ENCODE results near the gene MBD3.

The MBD3 gene

DNA sequence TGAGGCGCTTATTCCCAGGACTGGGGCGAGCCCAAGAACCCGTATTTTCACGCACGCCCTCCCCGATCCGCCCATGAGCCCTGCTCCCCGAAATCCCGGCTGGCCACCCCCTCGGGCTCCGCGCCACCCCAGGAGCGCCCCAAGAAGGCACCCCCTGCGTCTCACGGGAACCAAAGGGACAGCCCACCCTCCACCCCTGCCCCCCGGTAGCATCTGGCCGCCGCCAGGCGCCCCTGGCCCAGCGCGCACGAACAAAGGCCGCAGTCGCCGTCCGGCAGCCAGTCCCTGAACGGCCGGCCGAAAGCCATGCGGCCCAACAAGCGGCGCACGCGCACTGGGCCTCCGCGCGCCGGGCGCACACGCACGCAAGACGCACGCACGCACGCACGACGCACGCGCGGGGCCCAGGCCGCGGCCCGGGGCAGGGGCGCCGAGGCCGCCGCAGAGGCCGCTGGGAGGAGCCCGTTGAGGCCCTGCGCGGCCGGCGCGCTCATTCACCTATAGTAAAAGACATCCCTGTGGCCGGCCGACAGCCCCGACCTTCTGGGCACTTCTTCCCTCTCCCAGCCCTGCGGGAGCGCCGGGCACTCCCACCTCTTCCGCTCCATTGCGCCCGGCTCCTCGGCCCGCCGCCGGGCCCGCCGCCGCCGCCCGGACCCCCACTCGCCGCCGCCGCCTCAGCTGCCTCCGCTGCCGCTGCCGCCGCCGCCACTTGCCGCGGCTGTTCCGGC is 476 bp downstream of the MBD3 start:
- peak; percentile 64 to 75 for DNase-seq

DNA sequence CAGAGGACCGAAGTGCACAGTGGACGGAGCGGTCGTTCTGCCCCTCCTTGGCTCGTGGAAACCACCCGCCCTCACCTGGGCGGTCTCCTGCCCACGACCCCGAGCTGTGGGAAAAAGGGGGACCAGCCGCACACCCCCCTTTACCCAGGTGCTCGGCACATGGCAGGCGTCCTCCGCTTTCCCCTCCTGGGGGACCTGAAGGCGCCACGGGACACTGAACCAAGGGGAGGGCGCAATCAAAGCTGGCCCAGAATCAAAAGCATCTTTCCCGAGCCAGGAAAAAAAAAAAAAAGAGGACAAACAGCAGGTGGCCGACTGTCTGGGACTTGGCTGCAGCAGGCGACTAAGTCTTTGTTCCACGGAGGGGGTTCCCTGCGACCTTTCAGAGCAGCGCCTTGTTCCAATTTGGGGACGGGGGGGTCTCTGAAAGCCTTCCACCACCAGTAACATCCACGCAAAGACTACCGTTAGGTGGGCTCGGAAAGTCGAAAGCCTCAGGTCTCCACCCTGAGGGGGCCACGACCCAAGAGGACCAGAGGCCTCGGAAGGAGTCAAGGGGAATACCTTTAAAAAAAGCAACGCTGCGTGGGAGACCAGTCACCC is 1.1 kb downstream of the MBD3 start:
- no peak for DNase-seq

DNA sequence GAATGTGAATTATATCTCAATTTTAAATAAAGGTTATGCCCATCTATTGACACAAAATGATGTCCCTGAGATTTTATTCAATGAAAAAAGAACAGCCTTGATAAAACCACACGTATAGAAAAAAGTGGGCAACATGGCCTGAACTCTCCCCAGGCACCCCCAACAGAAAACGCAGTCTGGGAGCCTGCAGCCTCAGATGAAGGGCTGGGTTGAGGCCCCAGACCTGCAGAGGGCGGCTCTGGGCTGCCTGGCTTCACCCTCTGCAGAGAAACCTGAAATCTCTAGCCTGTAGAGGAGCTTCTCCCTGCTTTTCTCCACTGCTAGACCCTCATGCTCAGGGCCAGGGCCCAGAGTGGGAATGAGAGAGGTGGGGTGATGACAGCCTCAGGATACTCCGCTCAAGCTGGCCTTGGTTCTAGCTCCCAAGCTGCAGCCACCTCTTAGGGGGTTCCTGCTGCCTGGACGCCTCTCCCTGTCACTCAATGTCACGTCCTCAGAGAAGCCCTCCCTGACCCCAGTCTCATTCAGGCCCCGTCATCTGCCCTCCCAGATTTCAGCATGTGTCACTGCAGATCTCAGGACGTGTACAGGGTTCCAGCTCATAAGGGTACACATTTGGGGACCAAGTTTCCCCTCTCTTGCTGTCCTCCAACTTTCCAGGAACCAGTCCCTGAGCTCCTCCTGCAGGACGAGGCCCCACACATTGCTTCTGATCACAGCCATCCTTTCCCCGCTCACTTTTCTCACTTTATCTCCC is 1.8 kb downstream of the MBD3 start:
- no peak for DNase-seq

DNA sequence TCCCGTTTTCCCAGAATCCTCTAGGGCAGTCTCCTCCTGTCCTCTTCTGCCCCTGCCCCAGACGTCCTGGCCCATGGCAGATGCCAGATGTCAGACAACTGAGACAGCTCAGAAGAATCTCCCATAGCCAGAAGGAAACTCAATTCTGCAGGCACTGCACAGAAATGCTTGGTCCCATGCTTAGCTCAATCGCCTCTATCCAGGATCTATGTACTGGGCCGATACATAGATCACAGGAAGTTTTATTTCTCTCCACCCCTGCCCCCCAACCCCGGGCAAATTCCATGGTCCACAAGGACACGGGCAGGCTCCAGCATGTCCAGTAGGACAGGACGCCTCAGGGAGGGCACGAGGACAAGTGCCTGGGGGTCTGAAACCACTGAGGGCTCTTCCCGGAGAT is 4.8 kb downstream of the MBD3 start:
- DNase-seq = no peak

DNA sequence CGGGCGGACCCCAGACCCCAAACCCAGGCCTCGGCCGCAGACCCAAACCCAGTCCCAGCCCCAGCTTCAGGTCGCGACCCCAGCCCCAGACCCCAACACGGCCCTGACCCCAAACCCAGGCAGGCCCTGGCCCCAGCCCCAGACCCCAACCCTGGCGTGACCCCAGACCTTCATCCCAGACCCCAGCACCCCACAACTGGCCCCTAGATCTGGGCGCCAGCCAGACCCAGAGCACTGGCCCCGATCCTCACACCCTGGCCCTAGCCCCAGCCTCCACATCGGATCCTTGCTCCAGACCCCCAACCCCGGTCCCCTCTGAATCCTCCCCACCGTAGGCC is 7.5 kb downstream of the MBD3 start:
- DNase-seq = no peak

DNA sequence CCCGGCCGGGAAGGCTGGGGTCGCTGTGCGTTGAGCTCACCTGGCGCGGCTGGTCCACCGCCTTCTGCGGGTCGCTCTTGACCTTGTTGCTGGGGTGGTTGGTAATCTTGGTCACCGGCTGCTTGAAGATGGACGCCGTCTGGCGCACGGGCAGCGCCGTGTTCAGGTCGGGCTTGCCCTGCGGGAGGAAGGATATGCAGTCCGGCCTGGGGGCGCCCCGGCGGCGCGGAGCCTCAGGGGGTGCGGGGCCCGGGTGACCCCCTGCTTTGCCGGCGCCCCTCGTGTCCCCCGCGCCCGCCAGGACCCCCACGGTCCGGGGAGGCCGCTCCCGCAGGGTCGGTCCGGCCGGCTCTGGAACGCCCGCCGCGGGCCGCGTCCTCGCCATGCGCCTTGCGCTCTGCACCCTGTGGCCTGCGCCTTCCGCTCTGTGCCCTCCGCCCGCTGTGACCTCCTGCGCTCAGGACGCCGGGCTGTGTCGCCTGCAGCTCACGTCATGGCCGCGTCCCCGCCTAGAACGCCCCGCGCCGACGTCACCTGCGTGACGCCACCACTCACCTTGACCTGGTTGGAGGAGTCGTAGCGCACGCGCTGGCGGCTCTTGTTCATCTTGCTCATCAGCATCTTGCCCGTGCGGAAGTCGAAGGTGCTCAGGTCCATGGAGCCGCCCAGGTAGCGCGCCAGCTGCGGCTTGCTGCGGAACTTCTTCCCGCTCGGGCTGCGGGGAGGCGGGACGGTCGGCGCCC is 8.0 kb downstream of the MBD3 start:
- DNase-seq = no peak

DNA sequence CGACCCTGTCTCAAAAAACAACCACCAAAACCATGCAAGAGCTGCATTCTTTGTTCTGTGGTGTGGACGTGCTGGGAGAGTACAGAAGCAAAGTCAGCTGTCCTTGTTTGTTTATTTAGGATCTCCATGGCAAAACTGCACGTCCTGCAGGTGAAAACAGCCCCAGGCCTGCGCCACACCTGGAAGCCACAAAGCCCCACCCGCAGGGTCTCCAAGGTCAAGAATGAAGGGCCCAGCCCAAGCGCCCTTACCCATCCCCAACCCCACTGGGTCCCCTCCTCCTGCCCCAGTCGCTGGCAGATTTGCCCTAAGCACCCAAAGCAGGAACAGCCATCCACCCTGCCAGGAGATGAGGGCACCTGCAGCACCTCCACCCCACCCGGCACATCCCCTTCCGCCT is 10.5 kb downstream of the MBD3 start:
- DNase-seq = no peak

DNA sequence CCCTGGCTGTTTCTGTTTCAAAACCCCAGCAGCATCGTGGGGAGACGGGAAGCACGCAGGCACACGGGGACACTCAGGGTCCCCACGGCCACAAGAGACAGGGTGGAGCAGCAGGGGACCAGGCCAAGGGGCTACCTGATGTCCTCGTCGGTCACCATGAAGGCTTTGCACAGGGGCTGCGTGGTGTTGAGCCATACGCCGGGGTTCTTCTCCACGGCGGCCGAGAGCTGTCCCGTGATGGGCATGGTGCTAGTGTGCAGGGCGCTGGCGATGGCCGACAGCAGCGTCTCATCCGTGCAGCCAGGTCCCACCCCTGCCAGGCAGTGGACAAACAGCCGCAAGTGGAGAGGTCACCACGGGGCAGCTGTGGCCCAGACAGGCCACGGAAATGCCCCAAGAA is 11.7 kb downstream of the MBD3 start:
- DNase-seq = no peak

DNA sequence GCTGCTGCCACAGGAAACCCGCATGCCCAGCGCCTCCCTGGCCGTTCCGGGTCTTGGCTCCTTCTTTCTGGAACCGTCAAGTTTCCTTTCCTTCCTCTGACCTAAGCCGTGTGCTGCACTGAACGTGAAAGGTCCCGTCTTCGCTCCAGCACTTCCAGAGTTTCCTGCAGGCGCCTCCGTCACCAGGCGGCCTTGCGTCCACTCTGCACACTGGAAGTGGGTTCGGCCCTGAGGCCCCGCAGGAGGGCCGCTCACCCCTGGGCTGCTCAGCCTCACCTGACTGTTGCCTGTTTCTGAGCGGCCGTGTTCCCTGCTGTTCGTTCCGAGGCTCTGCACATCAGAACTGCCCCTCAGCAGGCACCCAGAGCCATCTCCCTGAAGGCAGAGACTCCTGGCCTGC is 12.3 kb downstream of the MBD3 start:
- no peak for DNase-seq

DNA sequence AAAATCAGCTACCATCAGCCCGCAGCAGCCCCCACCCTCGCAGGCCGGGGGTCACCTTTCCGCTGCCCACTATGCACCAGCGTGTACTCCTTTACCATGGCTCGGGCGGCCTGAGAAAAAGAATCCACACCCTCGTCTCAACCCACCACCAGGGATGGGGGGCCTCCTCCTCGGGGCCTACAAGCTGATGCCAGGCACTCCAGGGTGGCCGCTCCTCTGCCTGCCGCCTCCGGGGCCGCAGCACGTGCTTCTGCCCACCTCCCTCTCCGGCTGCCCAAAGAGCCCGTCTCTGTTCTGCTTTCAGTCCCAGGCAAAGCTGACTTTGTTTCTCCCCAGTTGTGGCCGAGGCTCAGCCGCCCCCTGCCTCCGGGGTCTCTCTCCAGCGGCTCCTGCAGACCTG is 13.4 kb downstream of the MBD3 start:
- DNase-seq = no peak

DNA sequence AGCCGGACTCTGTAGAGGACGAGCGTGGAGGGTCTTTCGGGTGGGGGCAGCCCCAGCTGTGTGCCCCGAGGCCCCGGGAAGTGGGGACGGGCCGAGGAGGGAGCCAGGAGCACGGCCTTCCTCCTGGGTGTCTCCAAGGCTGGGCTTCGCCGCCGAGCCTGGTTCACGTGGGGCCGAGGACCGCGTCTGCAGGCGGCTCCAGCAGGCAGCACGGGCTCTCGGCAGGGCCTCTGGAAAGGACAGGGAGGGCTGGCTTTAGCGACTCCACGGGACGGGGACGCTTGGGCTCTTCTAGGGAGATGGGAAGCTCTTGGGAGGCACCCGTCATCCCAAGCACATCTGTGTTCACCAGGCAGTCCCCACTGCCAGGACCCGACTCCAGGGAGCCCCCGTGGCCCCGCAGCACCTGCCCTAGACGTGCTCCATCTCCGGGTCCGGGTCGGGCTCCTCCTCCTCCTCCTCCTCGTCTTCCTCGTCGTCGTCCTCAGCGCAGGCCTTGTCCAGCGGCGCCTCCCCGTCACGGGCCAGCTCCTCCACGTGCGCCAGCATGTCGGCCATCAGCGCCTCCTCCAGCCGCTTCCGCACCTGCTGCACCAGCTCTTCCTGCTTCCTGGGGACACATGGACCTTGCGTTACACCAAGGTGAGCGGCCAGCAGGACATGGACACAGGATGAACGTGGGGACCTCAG is 14.6 kb downstream of the MBD3 start:
- no peak for DNase-seq

DNA sequence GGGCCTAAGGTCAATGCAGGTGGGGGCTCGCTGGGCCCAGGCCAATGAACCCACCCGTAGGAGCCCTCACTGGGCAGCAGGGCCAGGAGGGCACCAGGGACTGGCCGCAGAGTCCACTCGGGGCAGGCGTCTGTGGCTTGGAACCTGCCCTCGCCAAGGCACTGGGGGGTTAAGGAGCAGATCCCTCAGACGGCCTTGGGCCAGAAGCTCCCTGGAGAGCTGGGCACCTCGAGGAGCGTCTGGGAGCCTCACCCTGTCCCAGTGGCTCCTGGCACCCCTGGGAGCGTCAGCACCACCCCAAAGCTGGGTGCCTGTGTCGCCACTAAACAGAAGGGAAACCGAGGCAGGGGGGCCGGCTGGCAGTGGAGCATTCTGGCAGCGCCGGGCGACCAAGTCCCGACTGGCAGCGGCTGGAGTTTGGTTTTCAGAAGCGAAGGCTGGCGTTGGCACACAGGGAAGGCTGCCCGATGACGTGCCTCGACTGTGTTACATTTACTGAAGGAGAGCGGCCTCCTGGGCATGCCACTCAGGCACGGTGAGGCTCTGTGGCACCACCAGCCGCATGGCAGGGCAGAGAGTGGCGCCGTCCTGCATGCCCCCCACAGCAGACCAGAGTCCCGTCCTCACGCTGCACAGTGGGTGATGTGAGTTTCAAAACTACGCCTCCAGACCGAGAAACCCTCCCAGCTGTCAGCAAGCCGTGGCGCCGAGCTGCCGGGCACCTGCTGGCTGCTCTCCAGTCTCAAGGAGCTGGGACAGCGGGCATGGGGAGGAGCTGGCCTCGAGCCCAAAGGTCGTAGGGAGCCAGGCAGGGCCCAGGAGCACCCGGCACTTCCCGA is 15.4 kb downstream of the MBD3 start:
- no peak for DNase-seq

DNA sequence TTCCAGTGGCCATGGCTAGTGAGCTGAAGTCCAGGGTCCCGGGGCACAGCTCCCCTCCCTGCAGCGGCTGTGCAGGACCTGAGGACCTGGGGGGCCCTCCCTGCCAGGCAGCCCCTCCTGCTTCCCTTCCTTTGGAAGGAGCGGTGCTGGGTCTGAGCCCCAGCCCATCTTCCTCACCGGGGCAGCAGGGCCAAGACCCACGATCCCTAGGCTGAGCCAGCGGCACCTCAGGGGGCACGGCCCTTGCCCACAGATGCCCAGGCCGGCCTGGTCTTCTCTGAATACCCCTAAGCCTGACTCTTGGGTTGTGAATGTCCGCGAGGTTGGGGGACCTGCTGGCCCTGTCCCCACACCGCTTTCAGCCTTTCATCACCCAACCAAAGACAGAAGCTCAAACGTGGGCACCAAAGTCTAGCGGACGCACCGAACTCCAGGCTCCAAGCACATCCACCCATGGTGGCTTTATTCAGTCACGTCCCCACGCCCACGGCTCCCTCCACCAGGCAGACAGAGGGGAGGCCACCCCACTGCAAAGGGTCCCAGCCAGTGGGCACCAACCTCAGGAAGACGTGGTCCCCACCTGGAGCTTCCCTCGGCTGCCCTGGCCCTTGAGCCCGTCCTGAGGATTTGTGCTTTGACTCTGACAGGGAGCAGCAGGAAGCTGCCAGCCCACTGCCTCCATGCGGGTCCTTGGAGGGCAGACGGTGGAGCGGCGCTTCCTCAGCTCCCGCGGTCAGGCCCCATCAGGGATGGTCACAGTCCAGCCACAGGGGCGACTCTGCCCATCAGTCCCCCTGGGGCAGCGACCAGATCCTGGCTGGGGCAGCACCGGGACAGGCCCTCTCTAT is 16.2 kb downstream of the MBD3 start:
- no peak for DNase-seq

DNA sequence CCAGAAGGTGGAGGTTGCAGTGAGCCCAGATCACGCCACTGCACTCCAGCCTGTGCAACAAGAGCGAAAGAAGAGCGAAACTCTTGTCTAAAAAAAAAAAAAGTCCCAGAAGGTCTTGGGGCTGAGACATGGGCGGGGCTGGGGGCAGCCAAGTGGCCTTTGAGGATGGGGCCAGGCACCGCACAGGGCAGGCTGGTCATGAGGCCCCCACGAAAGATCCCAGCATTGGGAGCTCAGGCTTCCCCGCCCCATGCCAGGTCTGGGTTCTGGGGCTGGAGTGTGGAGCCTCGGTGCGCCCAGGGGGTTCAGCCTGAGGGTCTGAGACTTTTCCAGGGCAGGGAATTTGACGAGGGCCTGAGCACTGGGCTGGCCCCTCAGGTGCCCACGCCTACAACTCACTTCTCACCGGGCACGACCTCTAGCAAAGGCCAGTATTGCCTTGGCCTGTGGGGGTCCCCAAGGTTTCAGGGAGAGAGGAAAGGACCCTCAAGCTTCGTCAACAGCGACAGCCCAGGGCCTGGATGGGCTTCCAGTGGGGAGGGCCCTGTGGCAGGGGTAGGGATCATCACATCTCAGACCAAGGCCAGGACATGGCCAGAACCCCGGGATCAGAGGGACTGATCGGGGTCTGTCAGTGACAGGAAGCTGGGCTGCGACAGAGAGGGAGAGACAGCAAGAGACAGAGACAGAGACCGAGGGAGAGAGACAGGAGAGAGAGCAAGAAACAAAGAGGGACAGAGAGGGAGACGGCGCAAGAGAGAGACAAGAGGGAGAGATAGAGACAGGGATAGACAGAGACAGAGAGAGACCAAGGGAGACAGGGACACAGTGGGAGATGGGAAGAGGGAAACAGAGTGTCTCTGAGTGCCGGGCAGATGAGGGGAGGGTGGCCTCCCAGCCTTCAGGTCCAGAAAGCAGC is 17.1 kb downstream of the MBD3 start:
- no peak for DNase-seq

DNA sequence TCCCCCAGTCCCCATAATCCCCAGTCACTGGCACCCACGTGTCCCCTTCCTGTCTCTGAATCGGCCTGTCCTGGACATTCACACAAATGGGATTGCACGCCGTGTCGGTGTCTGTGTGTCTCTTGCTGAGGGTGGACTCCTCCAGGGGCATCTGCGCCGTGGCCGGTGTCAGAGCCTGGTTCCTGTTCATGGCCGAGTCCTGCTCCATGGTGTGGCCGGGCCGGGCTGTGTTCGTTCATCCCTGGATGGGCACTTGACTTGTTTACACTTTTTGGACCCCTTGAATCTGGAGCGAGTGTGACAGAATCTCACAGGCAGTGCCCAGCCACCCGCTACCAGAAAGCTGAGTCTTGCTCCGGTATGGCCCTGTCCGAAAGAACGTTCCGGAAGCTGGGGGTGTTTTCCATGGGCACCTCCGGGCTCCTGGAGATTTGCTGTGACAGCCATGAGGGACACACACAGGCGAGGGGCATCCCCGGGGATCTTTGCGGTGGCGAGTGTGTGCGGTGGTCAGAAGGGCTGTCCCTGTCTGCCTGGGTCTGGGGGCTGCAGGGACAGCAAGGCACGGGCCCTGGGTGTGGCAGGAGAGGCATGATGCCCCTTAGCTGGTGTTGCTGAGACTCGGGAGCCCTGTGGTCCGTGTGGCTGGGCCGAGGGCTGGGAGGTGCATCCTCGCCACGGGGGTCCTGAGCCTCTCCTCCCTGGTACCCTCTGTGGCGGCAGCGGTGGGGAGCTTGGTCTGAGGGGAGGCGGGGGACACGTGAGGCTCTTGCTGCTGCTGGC is 18.1 kb downstream of the MBD3 start:
- no peak for DNase-seq

DNA sequence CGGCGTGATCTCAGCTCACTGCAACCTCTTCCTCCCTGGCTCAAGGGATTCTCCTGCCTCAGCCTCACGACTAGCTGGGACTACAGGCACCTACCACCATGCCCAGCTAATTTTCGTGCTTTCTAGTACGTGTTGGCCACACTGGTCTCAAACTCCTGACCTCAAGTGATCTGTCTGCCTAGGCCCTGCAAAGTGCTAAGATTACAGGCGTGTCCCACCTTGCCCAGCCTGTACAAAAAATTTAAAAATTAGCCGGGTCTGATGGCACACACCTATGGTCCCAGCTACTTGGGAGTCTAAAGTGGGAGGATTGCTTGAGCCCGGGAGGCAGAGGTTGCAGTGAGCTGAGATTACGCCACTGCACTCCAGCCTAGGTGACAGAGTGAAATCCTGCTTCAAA is 19.9 kb downstream of the MBD3 start:
- no peak for DNase-seq

DNA sequence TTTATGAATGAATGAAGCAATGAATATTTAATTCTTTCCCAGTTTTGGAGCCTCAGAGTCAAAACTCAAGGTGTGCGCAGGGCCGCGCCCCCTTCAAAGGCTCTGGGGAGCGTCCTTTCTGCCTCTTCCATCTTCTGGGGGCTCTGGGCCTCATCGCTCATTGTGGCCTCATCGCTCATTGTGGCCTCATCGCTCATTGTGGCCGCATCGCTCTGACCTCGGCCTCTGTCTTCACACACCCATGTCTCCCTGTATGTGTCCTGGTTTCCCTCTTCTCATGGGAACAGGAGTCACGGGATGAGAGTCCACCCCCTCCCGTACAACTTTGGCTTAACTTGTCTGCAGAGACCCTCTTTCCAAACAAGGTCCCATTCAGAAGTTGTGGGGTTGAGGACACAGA is 21.3 kb downstream of the MBD3 start:
- no peak for DNase-seq

DNA sequence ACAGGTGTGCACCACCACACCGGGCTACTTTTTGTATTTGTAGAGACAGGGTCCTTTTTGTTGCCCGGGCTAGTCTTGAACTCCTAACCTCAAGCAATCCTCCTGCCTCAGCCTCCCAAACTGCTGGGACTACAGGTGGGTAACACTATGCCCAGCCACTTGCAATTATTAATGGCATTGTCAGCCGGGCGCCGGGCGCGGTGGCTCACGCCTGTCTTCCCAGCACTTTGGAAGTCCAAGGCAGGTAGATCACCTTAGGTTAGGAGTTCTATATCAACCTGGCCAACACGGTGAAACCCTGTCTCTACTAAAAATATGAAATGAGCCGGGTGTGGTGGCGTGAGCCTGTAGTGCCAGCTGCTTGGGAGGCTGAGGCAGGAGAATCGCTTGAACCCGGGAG is 21.8 kb downstream of the MBD3 start:
- no peak for DNase-seq

DNA sequence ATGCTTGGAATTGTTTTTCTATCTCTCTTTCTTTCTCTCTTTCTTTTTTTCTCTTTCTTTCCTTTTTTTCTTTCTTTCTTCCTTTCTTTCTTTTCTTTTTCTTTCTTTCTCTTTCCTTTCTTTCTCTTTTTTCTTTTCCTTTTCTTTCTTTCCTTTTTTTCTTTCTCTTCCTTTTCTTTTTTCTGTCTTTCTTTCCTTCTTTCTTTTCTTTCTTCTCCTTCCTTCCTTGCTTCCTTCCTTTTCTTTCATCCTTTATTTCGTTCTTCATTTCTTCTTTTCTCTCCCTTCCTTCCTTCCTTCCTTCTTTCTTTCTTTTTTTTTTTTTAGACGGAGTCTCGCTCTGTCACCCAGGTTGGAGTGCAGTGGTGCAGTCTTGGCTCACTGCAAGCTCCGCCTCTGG is 22.7 kb downstream of the MBD3 start:
- DNase-seq = no peak

Data from activated CD4-positive, alpha-beta T cell treated with anti-CD3 and anti-CD28 coated beads, Interleukin-2, amount 50 U/mL, for 4 hours (primary cell).